Thymus (tissue), 11 donors: Measurements from ENCODE around the gene AMPD3. TPM values are rescaled to one million over a fixed set of nuclear protein-coding genes. Genes with fewer than 3 reads are reported as not detected.

ENCODE experiments used
- DNase-seq, 9 donors: peaks; one replicate each; pipeline ENCODE4 v3.0.0-alpha.2; 2013; ENCODE audit warnings: low spot score in 9 of 9, low read depth in 6 of 9, missing footprints in 1 of 9
- H3K27ac ChIP-seq, 2 donors: one replicate each; pipeline ENCODE4 v1.5.1; 2013; ENCODE audit warnings: control low read depth in 1 of 2, low read depth in 1 of 2, low read length in 1 of 2, mild to moderate bottlenecking in 1 of 2, moderate library complexity in 1 of 2
- H3K27me3 ChIP-seq, 2 donors: one replicate each; pipeline ENCODE4 v1.5.1; 2013; ENCODE audit warnings: low read length in 1 of 2; ENCODE audit not compliant: control insufficient read depth in 2 of 2, insufficient read depth in 1 of 2
- H3K36me3 ChIP-seq, 2 donors: one replicate each; pipeline ENCODE4 v1.5.1; 2013; ENCODE audit warnings: low read length in 1 of 2, mild to moderate bottlenecking in 1 of 2, moderate library complexity in 1 of 2; ENCODE audit not compliant: control insufficient read depth in 2 of 2, insufficient read depth in 2 of 2
- H3K4me1 ChIP-seq, 2 donors: one replicate each; pipeline ENCODE4 v1.5.1; 2013; ENCODE audit warnings: low read length in 2 of 2; ENCODE audit not compliant: control insufficient read depth in 2 of 2, insufficient read depth in 2 of 2
- H3K4me3 ChIP-seq, 2 donors: one replicate each; pipeline ENCODE4 v1.5.1; 2013; ENCODE audit warnings: low read length in 2 of 2, control low read depth in 1 of 2, mild to moderate bottlenecking in 1 of 2
- H3K9me3 ChIP-seq, 2 donors: one replicate each; pipeline ENCODE4 v1.5.1; 2013; ENCODE audit warnings: low read length in 1 of 2, mild to moderate bottlenecking in 1 of 2; ENCODE audit not compliant: control insufficient read depth in 2 of 2, insufficient read depth in 1 of 2
- WGBS: extraction: QIAGEN DNeasy Blood & Tissue Kit; methylation state at CpG from one replicate; pipeline ENCODE4 v1.1.7; 2013; 5-methylcytosine and 5-hydroxymethylcytosine counted together
- polyA plus RNA-seq: library from polyadenylated mRNA; stranded (reverse); fragments of 200-250 nt; gene quantifications from one replicate; pipeline ENCODE4 v1.2.3, GENCODE V29; 2013
- total RNA-seq: library from RNA; stranded (reverse); fragments of 120-200 nt; gene quantifications from one replicate; pipeline ENCODE4 v1.2.4, GENCODE V29; 2013
- donor health status: healthy.

Gene AMPD3
- total and polyA plus RNA-seq, 2 donors, result 13.1 to 13.6 TPM

DNA sequence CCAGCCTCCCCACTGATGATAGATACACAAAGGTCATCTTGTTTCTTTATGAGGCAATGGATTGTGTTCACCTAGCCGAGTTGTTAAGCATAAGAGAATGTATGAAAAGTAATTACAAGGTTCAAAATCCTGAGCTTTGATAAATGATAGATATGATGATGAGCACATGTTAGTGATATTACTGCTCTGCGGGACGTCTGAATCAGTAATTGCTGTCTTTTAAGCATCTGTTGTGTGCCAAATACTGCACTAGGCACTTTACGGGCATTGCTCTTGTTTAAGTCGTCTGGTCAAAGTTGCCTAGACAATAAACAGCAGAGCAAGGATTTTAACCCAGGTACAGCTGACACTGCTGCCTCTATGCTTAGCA lies 86.5 kb downstream of the AMPD3 start:
- no peak overlapping the region for H3K27ac ChIP-seq
- no peaks in the 10 kb centered on the region for H3K36me3 ChIP-seq

DNA sequence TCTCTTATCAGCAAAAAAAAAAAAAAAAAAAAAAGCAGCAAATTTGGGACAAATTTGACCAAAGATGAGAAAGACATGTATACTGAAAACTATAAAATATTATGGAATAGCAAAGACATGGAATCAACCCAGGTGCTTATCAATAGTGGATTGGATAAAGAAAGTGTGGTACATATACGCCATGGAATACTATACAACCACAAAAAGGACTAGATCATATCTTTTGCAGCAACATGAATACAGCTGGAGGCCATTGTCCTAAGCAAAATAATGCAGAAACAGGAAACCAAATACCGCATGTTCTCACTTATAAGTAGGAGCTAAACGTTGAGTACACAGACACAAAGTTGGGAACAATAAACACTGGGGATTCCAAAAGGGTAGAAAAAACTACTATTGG lies 87.7 kb downstream of the AMPD3 start:
- Histone ChIP-seq H3K27ac (no peak overlapping the region), H3K36me3 (no peaks in the 10 kb centered on the region), H3K4me3 (no peak overlapping the region), H3K27me3 (no peaks in the 10 kb centered on the region), H3K4me1 (peaks cover 8 to 15% of the 10 kb centered on the region in 2 donors), H3K9me3 (peaks cover 7 to 17% of the 10 kb centered on the region in 2 donors)
- WGBS, result 93% methylated on average over 3 of the region's 3 CpGs
- no peak for DNase-seq

More for the DNA sequence above, 86.5 kb downstream of the AMPD3 start:
- Histone ChIP-seq H3K9me3 (peaks cover 7 to 17% of the 10 kb centered on the region in 2 donors), H3K27me3 (no peaks in the 10 kb centered on the region), H3K4me3 (peak overlapping the region; percentile 68 to 74), H3K4me1 (peaks cover 11 to 15% of the 10 kb centered on the region in 2 donors)
- no peak for DNase-seq
- WGBS, result 84% methylated on average over 5 of the region's 5 CpGs

DNA sequence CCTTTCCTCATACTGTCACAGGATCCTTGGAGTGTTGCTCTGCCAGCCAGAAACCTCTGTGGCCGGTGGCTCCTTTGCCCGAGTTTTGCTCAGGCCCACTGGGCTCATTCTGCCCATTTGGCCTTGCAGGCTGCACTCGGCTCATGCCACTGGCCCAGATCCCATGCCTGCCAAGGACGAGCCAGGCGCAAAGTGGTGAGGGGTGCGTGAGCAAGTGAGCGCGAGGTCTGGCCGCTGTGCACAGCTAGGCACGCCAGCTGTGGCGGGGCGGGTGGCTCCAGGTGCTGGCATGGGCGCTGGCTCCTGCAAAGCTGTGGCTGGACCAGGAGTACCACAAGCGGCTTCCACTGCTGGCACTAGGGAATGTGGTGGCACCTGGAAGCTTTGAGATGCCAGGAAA lies 88.7 kb downstream of the AMPD3 start:
- Histone ChIP-seq H3K27me3 (no peaks in the 10 kb centered on the region), H3K27ac (no peak overlapping the region), H3K4me3 (no peak overlapping the region), H3K9me3 (peaks cover 7 to 17% of the 10 kb centered on the region in 2 donors), H3K4me1 (peaks cover 8 to 15% of the 10 kb centered on the region in 2 donors), H3K36me3 (no peaks in the 10 kb centered on the region)
- DNase-seq, result no peak
- WGBS, result 97% methylated on average over 14 of the region's 14 CpGs

DNA sequence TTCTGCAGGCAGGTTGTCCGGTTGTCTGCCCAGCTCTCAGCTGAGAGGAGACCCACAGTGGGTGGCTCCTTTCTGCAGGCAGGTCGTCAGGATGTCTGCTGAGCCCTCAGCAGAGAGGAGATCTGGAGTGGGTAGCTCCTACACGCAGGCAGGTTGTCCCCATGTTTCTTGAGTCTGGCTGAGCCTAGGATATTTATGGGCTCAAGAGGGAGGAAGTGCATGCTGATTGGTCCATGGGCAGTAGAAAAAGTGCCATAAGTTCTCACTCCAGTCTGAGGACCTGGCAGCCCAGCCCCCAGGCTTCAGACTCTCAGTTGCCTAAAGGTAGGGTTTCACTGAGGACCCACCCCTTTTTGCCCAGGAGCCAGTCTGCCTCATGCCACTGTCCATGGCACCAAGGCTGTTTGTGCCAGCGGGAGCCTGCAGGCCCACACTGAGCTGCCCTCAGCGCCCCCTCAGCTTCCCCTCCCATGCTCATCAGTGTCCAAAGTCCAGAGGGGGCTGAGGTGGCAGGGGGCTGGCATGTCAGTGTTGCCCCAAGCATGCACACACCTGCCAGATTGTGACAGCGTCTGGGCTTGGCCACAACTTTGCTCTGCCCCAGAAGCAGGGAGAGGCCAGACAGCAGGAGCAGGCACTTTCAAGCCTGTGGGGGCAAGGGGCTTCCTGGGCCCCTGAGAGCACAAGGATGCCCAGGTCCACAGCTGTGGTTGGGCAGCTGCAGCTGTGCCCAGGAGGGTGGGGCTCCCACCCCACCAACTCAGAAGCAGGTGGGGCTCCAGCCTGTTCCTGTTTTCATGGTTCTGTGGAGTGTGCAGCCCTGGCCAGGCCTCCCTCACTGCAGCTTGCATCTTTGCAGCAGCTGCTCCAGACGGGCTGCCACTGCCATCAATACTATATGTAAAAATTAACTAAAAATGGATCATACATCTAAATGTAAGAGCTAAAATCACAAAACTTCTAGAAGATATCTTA lies 89.7 kb downstream of the AMPD3 start:
- no peaks in the 10 kb centered on the region for H3K27me3 ChIP-seq
- peaks cover 7 to 17% of the 10 kb centered on the region in 2 donors for H3K9me3 ChIP-seq
- no peak overlapping the region for H3K4me3 ChIP-seq
- H3K36me3 ChIP-seq, result no peaks in the 10 kb centered on the region
- no peak for DNase-seq
- 71% methylated on average over 7 of the region's 7 CpGs for WGBS
- no peak overlapping the region for H3K27ac ChIP-seq
- H3K4me1 ChIP-seq, result peaks cover 8 to 14% of the 10 kb centered on the region in 2 donors

DNA sequence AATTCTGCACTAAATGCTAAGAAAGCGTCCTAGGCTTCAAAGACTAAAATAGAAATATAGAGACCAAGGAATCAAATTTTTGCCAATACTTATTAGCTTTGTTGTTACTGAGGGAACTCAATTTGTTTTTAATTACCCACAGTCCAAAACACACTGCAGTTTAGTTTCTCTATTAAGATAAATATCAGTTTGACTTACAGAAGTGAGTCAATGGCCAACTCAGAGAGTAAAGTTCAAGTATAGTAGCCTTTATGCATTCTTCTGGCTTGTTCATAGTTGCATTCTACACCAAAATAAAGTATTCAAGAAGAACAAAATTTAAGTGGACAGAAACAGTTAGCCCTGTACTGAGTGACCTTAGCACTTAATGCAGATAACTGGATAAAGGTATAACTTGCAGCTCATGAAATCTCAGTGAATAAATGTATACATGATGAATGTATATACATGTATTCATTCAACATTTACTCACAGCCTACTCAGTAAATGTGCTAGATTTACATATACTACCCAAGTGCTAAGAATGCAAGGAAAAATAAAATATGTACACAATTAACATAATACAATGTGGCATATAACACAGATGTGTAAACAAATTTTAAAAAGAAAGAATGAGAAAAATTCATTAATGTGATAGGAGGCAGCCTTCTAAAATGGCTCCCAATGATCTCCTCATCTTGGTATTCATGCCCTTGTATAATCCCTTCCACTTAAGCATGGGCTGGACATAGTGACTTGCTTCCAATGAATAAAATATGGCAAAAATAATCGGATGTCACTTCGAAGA lies 95.6 kb downstream of the AMPD3 start:
- no peak for DNase-seq
- H3K4me3 ChIP-seq, result no peak overlapping the region
- no peaks in the 10 kb centered on the region for H3K27me3 ChIP-seq
- H3K9me3 ChIP-seq, result no peaks in the 10 kb centered on the region
- H3K4me1 ChIP-seq, result no peaks in the 10 kb centered on the region
- H3K27ac ChIP-seq, result no peak overlapping the region
- no peaks in the 10 kb centered on the region for H3K36me3 ChIP-seq
- WGBS, result 98% methylated on average over 3 of the region's 3 CpGs

DNA sequence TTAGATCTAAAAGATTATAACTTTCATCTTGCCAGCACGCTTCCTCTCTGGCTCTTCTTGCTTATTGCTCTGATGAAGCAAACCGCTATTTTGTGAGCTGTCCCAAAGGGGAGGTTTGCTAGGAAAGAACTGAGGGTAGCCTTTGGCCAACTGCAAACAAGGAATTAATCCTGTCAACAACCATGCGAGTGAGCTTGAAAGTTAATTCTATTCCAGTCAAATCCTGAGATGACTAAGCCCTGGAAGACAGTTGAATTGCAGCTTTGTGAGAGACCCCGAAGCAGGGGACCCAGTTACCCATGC lies 96.2 kb downstream of the AMPD3 start:
- Histone ChIP-seq H3K9me3 (no peaks in the 10 kb centered on the region), H3K27ac (no peak overlapping the region), H3K4me3 (no peak overlapping the region), H3K4me1 (no peaks in the 10 kb centered on the region), H3K36me3 (no peaks in the 10 kb centered on the region), H3K27me3 (no peaks in the 10 kb centered on the region)
- WGBS, result 96% methylated on average over 4 of the region's 4 CpGs
- no peak for DNase-seq

DNA sequence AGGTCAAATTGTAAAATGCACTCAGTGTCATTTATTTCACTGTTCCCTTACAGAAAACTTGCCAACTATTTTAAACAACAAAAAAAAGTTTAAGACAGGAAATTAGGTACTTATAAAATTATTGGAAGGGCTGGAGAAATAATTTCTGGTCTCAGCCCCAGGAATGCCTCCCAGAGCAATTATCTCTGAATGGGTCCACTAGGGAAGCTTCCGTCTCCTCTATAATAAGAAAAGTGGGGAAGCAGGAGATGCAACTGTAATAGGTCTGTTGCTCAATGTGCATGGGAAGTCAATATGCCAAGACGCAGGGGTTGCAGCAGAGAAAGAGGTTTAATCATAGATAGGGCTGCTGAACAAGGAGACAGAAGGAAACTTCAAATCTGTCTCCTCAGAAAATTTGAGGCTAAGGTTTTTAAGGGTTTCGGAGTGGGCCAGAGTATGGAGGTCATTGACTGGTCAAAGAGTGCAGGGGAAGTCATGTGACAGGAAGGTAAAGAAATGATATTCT lies 96.8 kb downstream of the AMPD3 start:
- Histone ChIP-seq H3K27ac (no peak overlapping the region), H3K9me3 (no peaks in the 10 kb centered on the region), H3K27me3 (no peaks in the 10 kb centered on the region), H3K4me3 (no peak overlapping the region), H3K36me3 (no peaks in the 10 kb centered on the region), H3K4me1 (no peaks in the 10 kb centered on the region)
- 98% methylated on average over 3 of the region's 3 CpGs for WGBS
- DNase-seq, result no peak

DNA sequence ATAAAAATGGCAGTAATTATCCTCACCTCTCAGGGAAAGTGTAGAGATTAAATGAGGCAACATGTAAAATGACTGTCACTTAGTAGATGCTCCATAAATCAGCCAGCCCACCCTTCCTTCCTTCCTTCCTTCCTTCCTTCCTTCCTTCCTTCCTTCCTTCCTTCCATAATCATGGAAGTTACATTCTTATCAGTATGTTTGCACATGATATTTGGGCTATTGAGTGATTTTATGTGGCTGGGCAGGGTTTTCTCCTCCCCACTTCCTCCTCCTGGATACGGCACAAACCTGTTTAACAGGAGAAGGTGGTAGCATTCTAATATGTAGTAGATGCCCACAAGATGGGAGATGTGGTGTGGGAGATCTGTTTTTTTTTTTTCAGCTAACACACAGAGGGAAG lies 101.5 kb downstream of the AMPD3 start:
- Histone ChIP-seq H3K36me3 (no peaks in the 10 kb centered on the region), H3K4me3 (no peak overlapping the region), H3K27me3 (no peaks in the 10 kb centered on the region), H3K27ac (no peak overlapping the region), H3K9me3 (no peaks in the 10 kb centered on the region), H3K4me1 (no peaks in the 10 kb centered on the region)
- DNase-seq, result no peak
- 68% methylated on average over 1 of the region's 1 CpG for WGBS
